ENCODE results near the gene TNFSF8.

DNA sequence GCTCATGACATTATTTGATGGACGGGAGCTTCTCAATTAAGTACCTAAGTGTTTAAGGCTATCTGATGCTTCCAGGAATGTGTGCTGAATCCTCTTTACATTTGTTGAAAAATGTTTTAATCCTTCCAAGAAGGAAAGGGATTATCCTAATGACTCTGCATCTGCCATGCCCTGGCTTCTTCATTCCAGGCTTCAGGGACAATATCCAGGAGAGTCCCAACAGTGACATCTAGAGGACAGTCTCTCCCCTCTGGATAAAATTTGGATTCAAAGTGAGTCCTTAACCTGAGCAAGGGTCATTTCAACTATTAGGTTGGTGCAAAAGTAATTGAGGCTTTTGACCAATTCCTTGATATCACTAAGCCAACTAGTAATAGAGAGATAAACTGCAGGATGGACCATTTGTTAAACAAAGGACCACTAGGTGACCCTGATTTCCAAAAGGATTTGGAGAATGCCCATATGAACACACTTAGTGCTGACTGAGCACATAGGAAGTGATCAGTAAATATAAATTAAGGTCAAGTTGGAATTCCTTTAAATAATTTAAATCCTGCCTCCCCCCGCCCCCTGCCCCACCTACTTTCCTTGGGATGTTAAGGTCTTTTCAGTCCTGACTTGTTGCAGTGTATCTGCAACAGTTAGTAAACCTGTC is 19.1 kb downstream of the TNFSF8 start:
- TF ChIP-seq ZNF70 (CRISPR knock-in tag; IDR thresholded peaks at IDR 0.05) = no peak
- no peak for TF ChIP-seq ESRRG (CRISPR knock-in tag; IDR thresholded peaks at IDR 0.05)
- no peak for TF ChIP-seq BACH2 (CRISPR knock-in tag; IDR thresholded peaks at IDR 0.05; ENCODE audit: borderline replicate concordance)
- no peak for TF ChIP-seq TCF4 (CRISPR knock-in tag; IDR thresholded peaks at IDR 0.05; ENCODE audit: borderline replicate concordance)
- no peak for TF ChIP-seq ARNTL (CRISPR knock-in tag; IDR thresholded peaks at IDR 0.05; ENCODE audit: borderline replicate concordance, low read depth)
- no peak for TF ChIP-seq OSR1 (CRISPR knock-in tag; IDR thresholded peaks at IDR 0.05)
- TF ChIP-seq ISL1 (CRISPR knock-in tag; IDR thresholded peaks at IDR 0.05) = no peak
- TF ChIP-seq, protein P1, sequence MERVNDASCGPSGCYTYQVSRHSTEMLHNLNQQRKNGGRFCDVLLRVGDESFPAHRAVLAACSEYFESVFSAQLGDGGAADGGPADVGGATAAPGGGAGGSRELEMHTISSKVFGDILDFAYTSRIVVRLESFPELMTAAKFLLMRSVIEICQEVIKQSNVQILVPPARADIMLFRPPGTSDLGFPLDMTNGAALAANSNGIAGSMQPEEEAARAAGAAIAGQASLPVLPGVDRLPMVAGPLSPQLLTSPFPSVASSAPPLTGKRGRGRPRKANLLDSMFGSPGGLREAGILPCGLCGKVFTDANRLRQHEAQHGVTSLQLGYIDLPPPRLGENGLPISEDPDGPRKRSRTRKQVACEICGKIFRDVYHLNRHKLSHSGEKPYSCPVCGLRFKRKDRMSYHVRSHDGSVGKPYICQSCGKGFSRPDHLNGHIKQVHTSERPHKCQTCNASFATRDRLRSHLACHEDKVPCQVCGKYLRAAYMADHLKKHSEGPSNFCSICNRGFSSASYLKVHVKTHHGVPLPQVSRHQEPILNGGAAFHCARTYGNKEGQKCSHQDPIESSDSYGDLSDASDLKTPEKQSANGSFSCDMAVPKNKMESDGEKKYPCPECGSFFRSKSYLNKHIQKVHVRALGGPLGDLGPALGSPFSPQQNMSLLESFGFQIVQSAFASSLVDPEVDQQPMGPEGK (CRISPR knock-in tag; IDR thresholded peaks at IDR 0.05; ENCODE audit: borderline replicate concordance) = no peak
